GM12878 (cell line): ENCODE data around the gene NMRK1. TPM values are rescaled to one million over a fixed set of nuclear protein-coding genes. Genes with fewer than 3 reads are reported as not detected.

Experiments used
- ATAC-seq: fragments of 200-7000 bp; cut with Tn5 transposase; 3 replicates; pipeline ENCODE4 v1.9.1; 2020; ENCODE audit warnings: mild to moderate bottlenecking, moderate library complexity
- BruUV-seq: library from RNA; stranded (reverse); fragments of 400-500 nt; replicated peaks from 2 replicates; lab custom pipeline; 2021; lab: Mats Ljungman, UMichigan
- CTCF ChIA-PET: fragments of 300-600 bp; sonication (Branson Sonifier 250); formaldehyde crosslinking; extraction: SDS; loops from one replicate; lab custom pipeline; 2021; ENCODE audit warnings: inconsistent platforms; lab: Yijun Ruan, JAX
- POLR2A ChIA-PET: fragments of 350-600 bp; formaldehyde crosslinking; extraction: SDS; loops from one replicate; lab custom pipeline; 2021; ENCODE audit warnings: inconsistent platforms; lab: Charles Lee
- RAD21 ChIA-PET: fragments of 300-600 bp; sonication (Branson Sonifier 250); formaldehyde crosslinking; loops from one replicate; lab custom pipeline; 2023; ENCODE audit warnings: antibody characterized with exemption; ENCODE audit not compliant: unreplicated experiment; lab: Charles Lee
- SMC1A ChIA-PET: fragments of 300-600 bp; sonication (Branson Sonifier 250); formaldehyde crosslinking; loops from one replicate; lab custom pipeline; 2023; ENCODE audit not compliant: unreplicated experiment, uncharacterized antibody; lab: Charles Lee
- DNase-seq: peaks from one replicate; pipeline ENCODE4 v3.0.0-alpha.2; 2011; ENCODE audit warnings: low read depth, low spot score
- FAIRE-seq: peaks from 3 replicates; lab custom pipeline; 2011; peaks lifted over from hg19 to GRCh38; lab: Jason Lieb, UNC
- H2AFZ ChIP-seq: 2 replicates; pipeline ENCODE4 v1.6.0; 2011; ENCODE audit warnings: low read depth, low read length, control low read depth; ENCODE audit not compliant: control insufficient read depth
- H3K27ac ChIP-seq: 2 replicates; pipeline ENCODE4 v1.5.1; 2011; ENCODE audit warnings: control low read depth; ENCODE audit not compliant: control insufficient read depth, insufficient read depth
- H3K27me3 ChIP-seq, 2 experiments: replicated peaks in 1 of 2; 2 replicates each; pipeline versions ENCODE4 v1.6.0 to v1.6.1; 2011; ENCODE audit warnings: low read length in 1 of 2; ENCODE audit not compliant: control insufficient read depth in 2 of 2, insufficient read depth in 2 of 2
- H3K36me3 ChIP-seq, 2 experiments: 2 replicates each; pipeline ENCODE4 v1.5.1; 2011; ENCODE audit warnings: low read length in 1 of 2; ENCODE audit not compliant: control insufficient read depth in 2 of 2, insufficient read depth in 2 of 2
- H3K4me1 ChIP-seq: 2 replicates; pipeline ENCODE4 v1.6.1; 2011; ENCODE audit warnings: mild to moderate bottlenecking, low read length, moderate library complexity, mixed read lengths; ENCODE audit not compliant: control insufficient read depth, insufficient read depth
- H3K4me2 ChIP-seq: 2 replicates; pipeline ENCODE4 v1.6.0; 2011; ENCODE audit warnings: control low read depth; ENCODE audit not compliant: control insufficient read depth, insufficient read depth
- H3K4me3 ChIP-seq: fragments of 200-600 bp; sonication (generic); 2 replicates; pipeline ENCODE4 v1.5.1; 2016
- H3K79me2 ChIP-seq: 2 replicates; pipeline ENCODE4 v1.6.0; 2011; ENCODE audit warnings: low read length; ENCODE audit not compliant: control insufficient read depth, insufficient read depth
- H3K9ac ChIP-seq: 2 replicates; pipeline ENCODE4 v1.8.0; 2011; ENCODE audit warnings: low read length, control low read depth, mixed read lengths; ENCODE audit not compliant: control insufficient read depth, insufficient read depth
- H3K9me3 ChIP-seq: replicated peaks from 3 replicates; pipeline ENCODE4 v1.5.1; 2011; ENCODE audit warnings: mild to moderate bottlenecking, low read length; ENCODE audit not compliant: control insufficient read depth, insufficient read depth
- H4K20me1 ChIP-seq: 2 replicates; pipeline ENCODE4 v1.6.0; 2011; ENCODE audit not compliant: control insufficient read depth, insufficient read depth
- CBX3 ChIP-seq: fragments of 200-600 bp; sonication (generic); IDR thresholded peaks from 2 replicates; pipeline ENCODE4 v1.6.1; 2016; ENCODE audit warnings: low read depth, borderline replicate concordance
- CHD1 ChIP-seq: IDR thresholded peaks from 2 replicates; pipeline ENCODE4 v1.6.1; 2012; ENCODE audit warnings: low read depth, low read length, improper control_type of control experiment
- EP300 ChIP-seq, 2 experiments: fragments of 150-350 bp in 1 of 2; IDR thresholded peaks; 2 replicates each; pipeline ENCODE4 v1.6.1; 2011 to 2012; ENCODE audit warnings: low read depth in 2 of 2, low read length in 2 of 2, borderline replicate concordance in 1 of 2, improper control_type of control experiment in 1 of 2, inconsistent platforms in 1 of 2; ENCODE audit not compliant: control insufficient read depth in 1 of 2
- FOXM1 ChIP-seq: IDR thresholded peaks from 2 replicates; pipeline ENCODE4 v1.6.1; 2012; ENCODE audit warnings: low read depth, mild to moderate bottlenecking, inconsistent platforms, low read length, moderate library complexity
- LARP7 ChIP-seq: fragments of 450-650 bp; IDR thresholded peaks from 2 replicates; pipeline ENCODE4 v1.6.1; 2017; ENCODE audit warnings: mild to moderate bottlenecking
- MYC ChIP-seq: IDR thresholded peaks from 2 replicates; pipeline ENCODE4 v1.6.1; 2011; ENCODE audit warnings: mild to moderate bottlenecking, low read length, moderate library complexity, inconsistent platforms; ENCODE audit not compliant: insufficient read depth, insufficient replicate concordance, insufficient read length, severe bottlenecking
- NFIC ChIP-seq: IDR thresholded peaks from 2 replicates; pipeline ENCODE4 v1.6.1; 2012; ENCODE audit warnings: low read depth, mild to moderate bottlenecking, inconsistent platforms, low read length, moderate library complexity
- SUPT20H ChIP-seq: IDR thresholded peaks from 2 replicates; pipeline ENCODE4 v1.6.1; 2011; ENCODE audit warnings: low read depth, mild to moderate bottlenecking, low read length, moderate library complexity, borderline replicate concordance; ENCODE audit not compliant: control insufficient read depth
- TARDBP ChIP-seq: IDR thresholded peaks from 2 replicates; pipeline ENCODE4 v1.6.1; 2016; ENCODE audit warnings: borderline replicate concordance
- ZNF24 ChIP-seq: fragments of 450-650 bp; IDR thresholded peaks from 2 replicates; pipeline ENCODE4 v1.6.1; 2017; ENCODE audit warnings: antibody characterized with exemption, mild to moderate bottlenecking
- ZZZ3 ChIP-seq: IDR thresholded peaks from 2 replicates; pipeline ENCODE4 v1.6.1; 2011; ENCODE audit warnings: low read depth; ENCODE audit not compliant: control insufficient read depth, insufficient read length
- WGBS: methylation state at CpG from one replicate; pipeline ENCODE4 v1.1.6; 2016; ENCODE audit warnings: low lambda C conversion rate; ENCODE audit not compliant: insufficient replicate concordance, insufficient coverage; ENCODE audit errors: missing lambda C conversion rate; 5-methylcytosine and 5-hydroxymethylcytosine counted together
- in situ Hi-C: fragments of 300-500 bp; cut with MboI; formaldehyde crosslinking; loops from 9 replicates; pipeline ENCODE4 v1.14.3; 2018; ENCODE audit warnings: mixed read lengths
- intact Hi-C: fragments of 100-400 bp; cut with micrococcal nuclease; formaldehyde crosslinking; loops from one replicate; pipeline ENCODE4 v1.14.2; 2022; ENCODE audit not compliant: unreplicated experiment
- polyA plus RNA-seq, 11 experiments: library from polyadenylated mRNA; depleted of rRNA in 4 of 11; unstranded in 6 of 11; stranded (reverse) in 5 of 11; fragments of >200 nt; fragmentation: Nextera tagmentation in 4 of 11; fragmentation: Illumina TruSeq in 1 of 11; extraction: Ambion mirVana in 4 of 11; extraction: Trizol in 1 of 11; gene quantifications; 1 replicate in 1 of 11; 2 replicates in 10 of 11; pipeline versions ENCODE4 v1.2.1 to v1.2.3, GENCODE V29; 2011 to 2016; ENCODE audit warnings: inconsistent platforms in 2 of 11, missing spikeins in 2 of 11, low read depth in 1 of 11
- total RNA-seq, 4 experiments: library from RNA; depleted of rRNA in 3 of 4; stranded (reverse); fragments of >200 nt in 3 of 4; fragmentation: Illumina TruSeq in 1 of 4; extraction: Trizol in 1 of 4; gene quantifications; 2 replicates each; pipeline versions ENCODE4 v1.2.1 to v1.2.3, GENCODE V29; 2013 to 2021
- TF ChIP-seq, protein P1 (sequence below): IDR thresholded peaks from 2 replicates; pipeline ENCODE4 v1.6.1; 2012; ENCODE audit warnings: low read depth, low read length, improper control_type of control experiment
- TF ChIP-seq, protein P2 (sequence below): fragments of 450-650 bp; conservative IDR thresholded peaks from 2 replicates; pipeline ENCODE4 v1.6.1; 2017; ENCODE audit warnings: mild to moderate bottlenecking, moderate library complexity
- TF ChIP-seq, protein P3 (sequence below): fragments of 450-650 bp; IDR thresholded peaks from 2 replicates; pipeline ENCODE4 v1.6.1; 2016; ENCODE audit warnings: mild to moderate bottlenecking
- TF ChIP-seq, protein P4 (sequence below): fragments of 450-650 bp; IDR thresholded peaks from 2 replicates; pipeline ENCODE4 v1.6.1; 2017; ENCODE audit warnings: antibody characterized with exemption, mild to moderate bottlenecking, moderate library complexity

Gene NMRK1
- total and polyA plus RNA-seq, 10 of the 15 experiments (the other 5 are each of a cell fraction or from before 2014, with no cell fraction given): 8.4 to 17.2 (median 12.1) TPM

DNA sequence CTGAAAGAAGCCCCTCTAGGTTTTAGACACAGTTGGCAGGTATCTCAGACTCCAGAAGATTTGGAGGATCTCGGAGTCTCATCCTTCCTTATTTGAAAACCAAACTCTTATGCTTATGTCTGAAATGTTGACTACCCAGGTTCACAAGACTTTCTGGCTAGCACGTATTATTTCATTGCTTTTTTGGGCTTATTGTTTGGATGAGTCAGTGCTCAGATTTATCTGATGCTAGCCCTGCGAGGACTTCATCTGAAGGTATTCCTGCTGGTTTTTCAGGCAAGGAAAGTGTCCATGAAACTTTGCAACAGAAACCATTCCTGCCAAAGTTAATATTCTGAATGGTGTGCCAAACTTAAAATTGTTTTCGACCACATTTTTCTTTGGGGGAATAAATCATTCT, 8.8 kb upstream of the NMRK1 start (continued):
- no peak for TF ChIP-seq EP300 (IDR thresholded peaks at IDR 0.05; ENCODE audit: borderline replicate concordance in 1 of 2, control insufficient read depth in 1 of 2, low read depth in 2 of 2, low read length in 2 of 2)
- TF ChIP-seq, all 136 proteins: peak for 0

DNA sequence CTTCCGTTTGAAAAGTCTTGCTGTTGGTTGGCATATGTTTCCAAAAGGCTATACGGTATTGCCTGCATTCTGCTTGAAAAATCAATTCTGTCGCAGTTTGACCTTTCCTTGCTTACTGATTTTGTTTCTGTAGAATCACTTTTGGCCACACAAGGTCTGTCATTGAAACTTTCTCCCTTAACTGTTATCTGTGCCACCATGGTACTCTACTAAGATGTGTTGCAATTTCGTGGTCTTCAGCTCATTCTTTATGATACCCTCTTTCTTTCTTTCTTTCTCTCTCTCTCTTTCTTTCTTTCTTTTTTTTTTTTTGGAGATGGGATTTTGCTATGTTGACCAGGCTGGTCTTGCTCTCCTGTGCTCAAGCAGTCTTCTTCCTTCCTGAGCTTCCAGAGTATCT, 4.8 kb upstream of the NMRK1 start:
- ATAC-seq: no peak
- no peak overlapping the region for H3K27ac ChIP-seq
- H3K4me2 ChIP-seq: no peak overlapping the region; the same call in 1 of the 2 replicates
- H3K27me3 ChIP-seq: no peaks in the 10 kb centered on the region
- no peaks in the 10 kb centered on the region for H4K20me1 ChIP-seq
- ChIA-PET SMC1A (interaction anchor here (0.6 to 11.0 kb wide), 8 partner anchors 10 to 325 kb away, joined by 3 to 74 read pairs (median 4); partner anchors contain the start of gene CARNMT1), CTCF (interaction anchor here (1.0 to 2.0 kb wide), 5 partner anchors 9 to 137 kb away, joined by 3 to 4 read pairs (median 4); partner anchors contain the start of gene CARNMT1), POLR2A (no interaction called here), RAD21 (interaction anchor here (1.4 to 1.6 kb wide), 2 partner anchors 11 to 93 kb away, joined by 4 to 5 read pairs; no protein-coding TSS in a partner anchor)
- no peak for DNase-seq
- no peaks in the 10 kb centered on the region for H3K9me3 ChIP-seq
- in situ Hi-C loops: no loop called here
- BruUV-seq: no TSS peak
- intact Hi-C loops: no loop called here
- WGBS: 81% methylated on average over 4 of the region's 4 CpGs
- no peak overlapping the region for H2AFZ ChIP-seq
- no peaks in the 10 kb centered on the region for H3K36me3 ChIP-seq
- peaks cover 52% of the 10 kb centered on the region for H3K79me2 ChIP-seq
- FAIRE-seq: no peak
- no peak overlapping the region for H3K9ac ChIP-seq
- H3K4me1 ChIP-seq: peaks cover 4% of the 10 kb centered on the region; the same call in 1 of the 2 replicates
- H3K4me3 ChIP-seq: no peak overlapping the region
- TF ChIP-seq ZNF24: no peak
- no peak for TF ChIP-seq CBX3
- no peak for TF ChIP-seq TARDBP
- TF ChIP-seq, protein P1, sequence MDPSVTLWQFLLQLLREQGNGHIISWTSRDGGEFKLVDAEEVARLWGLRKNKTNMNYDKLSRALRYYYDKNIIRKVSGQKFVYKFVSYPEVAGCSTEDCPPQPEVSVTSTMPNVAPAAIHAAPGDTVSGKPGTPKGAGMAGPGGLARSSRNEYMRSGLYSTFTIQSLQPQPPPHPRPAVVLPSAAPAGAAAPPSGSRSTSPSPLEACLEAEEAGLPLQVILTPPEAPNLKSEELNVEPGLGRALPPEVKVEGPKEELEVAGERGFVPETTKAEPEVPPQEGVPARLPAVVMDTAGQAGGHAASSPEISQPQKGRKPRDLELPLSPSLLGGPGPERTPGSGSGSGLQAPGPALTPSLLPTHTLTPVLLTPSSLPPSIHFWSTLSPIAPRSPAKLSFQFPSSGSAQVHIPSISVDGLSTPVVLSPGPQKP: no peak
- TF ChIP-seq FOXM1: no peak
- TF ChIP-seq, protein P2, sequence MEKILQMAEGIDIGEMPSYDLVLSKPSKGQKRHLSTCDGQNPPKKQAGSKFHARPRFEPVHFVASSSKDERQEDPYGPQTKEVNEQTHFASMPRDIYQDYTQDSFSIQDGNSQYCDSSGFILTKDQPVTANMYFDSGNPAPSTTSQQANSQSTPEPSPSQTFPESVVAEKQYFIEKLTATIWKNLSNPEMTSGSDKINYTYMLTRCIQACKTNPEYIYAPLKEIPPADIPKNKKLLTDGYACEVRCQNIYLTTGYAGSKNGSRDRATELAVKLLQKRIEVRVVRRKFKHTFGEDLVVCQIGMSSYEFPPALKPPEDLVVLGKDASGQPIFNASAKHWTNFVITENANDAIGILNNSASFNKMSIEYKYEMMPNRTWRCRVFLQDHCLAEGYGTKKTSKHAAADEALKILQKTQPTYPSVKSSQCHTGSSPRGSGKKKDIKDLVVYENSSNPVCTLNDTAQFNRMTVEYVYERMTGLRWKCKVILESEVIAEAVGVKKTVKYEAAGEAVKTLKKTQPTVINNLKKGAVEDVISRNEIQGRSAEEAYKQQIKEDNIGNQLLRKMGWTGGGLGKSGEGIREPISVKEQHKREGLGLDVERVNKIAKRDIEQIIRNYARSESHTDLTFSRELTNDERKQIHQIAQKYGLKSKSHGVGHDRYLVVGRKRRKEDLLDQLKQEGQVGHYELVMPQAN: no peak
- no peak for TF ChIP-seq CHD1
- no peak for TF ChIP-seq MYC
- TF ChIP-seq LARP7: no peak
- no peak for TF ChIP-seq SUPT20H
- TF ChIP-seq, protein P3, sequence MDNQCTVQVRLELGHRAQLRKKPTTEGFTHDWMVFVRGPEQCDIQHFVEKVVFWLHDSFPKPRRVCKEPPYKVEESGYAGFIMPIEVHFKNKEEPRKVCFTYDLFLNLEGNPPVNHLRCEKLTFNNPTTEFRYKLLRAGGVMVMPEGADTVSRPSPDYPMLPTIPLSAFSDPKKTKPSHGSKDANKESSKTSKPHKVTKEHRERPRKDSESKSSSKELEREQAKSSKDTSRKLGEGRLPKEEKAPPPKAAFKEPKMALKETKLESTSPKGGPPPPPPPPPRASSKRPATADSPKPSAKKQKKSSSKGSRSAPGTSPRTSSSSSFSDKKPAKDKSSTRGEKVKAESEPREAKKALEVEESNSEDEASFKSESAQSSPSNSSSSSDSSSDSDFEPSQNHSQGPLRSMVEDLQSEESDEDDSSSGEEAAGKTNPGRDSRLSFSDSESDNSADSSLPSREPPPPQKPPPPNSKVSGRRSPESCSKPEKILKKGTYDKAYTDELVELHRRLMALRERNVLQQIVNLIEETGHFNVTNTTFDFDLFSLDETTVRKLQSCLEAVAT: no peak
- TF ChIP-seq NFIC: no peak
- TF ChIP-seq, protein P4, sequence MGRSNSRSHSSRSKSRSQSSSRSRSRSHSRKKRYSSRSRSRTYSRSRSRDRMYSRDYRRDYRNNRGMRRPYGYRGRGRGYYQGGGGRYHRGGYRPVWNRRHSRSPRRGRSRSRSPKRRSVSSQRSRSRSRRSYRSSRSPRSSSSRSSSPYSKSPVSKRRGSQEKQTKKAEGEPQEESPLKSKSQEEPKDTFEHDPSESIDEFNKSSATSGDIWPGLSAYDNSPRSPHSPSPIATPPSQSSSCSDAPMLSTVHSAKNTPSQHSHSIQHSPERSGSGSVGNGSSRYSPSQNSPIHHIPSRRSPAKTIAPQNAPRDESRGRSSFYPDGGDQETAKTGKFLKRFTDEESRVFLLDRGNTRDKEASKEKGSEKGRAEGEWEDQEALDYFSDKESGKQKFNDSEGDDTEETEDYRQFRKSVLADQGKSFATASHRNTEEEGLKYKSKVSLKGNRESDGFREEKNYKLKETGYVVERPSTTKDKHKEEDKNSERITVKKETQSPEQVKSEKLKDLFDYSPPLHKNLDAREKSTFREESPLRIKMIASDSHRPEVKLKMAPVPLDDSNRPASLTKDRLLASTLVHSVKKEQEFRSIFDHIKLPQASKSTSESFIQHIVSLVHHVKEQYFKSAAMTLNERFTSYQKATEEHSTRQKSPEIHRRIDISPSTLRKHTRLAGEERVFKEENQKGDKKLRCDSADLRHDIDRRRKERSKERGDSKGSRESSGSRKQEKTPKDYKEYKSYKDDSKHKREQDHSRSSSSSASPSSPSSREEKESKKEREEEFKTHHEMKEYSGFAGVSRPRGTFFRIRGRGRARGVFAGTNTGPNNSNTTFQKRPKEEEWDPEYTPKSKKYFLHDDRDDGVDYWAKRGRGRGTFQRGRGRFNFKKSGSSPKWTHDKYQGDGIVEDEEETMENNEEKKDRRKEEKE: no peak
- no peak for TF ChIP-seq ZZZ3
